HG02759 (cell line): ENCODE measurements around the gene GAL3ST3.
"Not testable (repeated sequence)": the region's sequence is repeated elsewhere in the genome, so short reads cannot be mapped to it uniquely, and the experiment has no call there.

Source experiments
- ATAC-seq: cut with Tn5 transposase; IDR thresholded peaks from one replicate; pipeline ENCODE4 v1.9.1; 2021; ENCODE audit warnings: mild to moderate bottlenecking, moderate library complexity; ENCODE audit not compliant: unreplicated experiment

Gene GAL3ST3

DNA sequence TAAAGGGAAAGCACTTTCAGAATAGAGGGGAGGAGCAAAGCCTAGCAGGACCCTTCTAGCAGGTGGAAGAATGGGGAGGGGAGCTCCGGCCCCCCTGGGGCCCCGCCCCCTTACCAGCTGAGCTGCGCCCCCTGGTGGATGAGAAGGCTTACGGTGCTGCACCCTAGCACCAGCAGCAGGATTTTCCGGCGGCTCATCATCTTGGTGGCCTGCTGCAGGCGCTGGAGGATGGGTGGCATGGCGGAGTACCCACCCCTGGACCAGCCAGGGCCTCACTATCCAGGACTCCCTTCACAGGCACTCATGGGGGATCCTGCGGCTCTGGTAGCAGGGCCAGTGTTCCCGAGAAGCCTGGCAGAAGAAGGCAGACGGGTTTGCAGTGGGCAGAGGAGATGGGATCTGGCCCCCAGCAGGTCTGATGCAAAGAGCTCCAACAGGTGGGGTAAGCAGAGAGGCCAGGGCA lies 3.8 kb downstream of the GAL3ST3 start:
- peak; percentile 73 for ATAC-seq

DNA sequence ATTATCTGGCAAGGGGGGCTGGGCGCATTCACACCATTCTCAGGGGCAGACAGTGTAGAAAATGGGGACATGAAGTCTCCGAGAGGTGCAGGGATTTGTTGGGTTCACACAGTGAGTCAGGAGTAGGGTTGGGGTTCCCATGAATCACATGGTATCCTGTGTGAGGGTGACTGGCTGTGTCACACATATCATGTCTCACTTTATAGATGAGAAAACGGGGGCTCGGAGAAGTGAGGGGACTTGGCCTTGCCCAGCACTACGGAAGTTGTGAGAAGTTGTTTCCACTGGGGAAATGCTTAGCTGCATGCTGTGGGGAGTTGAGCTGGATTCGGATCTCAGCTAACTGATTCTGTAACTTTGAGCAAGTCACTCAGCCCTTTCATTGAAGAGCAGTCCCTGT lies 4.2 kb downstream of the GAL3ST3 start:
- ATAC-seq, result no peak

DNA sequence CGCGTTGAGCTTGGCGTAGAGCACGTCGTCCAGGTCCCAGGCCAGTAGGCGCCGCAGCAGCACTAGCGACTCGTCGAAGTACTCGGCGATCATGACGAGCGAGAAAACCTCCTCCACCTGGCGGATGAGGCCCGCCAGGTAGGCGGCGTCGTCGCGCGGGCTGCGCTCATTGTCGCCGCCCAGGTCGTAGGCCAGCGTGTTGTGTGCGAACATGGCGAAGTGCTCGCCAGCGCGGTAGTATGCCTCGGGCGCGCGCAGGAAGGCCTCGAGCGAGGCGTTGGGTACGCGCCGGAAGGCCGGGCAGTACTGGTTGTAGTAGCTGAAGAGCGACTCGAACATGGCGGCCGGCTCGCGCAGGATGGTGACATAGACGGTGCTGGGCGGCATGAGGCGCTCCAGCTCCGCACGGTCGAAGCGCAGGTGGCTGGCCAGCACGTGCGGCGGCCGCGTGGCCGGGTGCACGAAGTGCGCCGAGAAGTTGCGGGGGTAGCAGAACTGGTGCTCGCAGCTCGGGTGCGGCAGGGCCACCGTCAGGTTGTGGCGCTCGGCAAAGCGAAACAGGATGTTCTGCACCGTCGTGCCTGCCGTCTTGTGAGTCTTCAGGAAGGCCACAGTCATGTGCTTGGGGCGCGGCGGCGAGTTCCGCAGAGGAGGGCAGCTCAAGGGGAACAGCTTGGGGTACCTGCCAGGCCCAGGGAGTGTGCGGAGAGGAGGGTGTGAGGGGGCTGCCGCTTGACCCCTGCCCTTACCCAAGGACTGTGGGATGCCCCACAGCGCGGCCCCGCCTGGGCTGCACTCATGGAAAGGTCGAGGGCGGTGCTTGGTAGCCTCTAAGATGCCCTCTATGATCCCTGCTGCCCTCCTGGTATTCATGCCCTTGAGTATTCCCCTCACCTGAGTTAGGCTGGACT lies 5.7 kb downstream of the GAL3ST3 start:
- no peak for ATAC-seq

DNA sequence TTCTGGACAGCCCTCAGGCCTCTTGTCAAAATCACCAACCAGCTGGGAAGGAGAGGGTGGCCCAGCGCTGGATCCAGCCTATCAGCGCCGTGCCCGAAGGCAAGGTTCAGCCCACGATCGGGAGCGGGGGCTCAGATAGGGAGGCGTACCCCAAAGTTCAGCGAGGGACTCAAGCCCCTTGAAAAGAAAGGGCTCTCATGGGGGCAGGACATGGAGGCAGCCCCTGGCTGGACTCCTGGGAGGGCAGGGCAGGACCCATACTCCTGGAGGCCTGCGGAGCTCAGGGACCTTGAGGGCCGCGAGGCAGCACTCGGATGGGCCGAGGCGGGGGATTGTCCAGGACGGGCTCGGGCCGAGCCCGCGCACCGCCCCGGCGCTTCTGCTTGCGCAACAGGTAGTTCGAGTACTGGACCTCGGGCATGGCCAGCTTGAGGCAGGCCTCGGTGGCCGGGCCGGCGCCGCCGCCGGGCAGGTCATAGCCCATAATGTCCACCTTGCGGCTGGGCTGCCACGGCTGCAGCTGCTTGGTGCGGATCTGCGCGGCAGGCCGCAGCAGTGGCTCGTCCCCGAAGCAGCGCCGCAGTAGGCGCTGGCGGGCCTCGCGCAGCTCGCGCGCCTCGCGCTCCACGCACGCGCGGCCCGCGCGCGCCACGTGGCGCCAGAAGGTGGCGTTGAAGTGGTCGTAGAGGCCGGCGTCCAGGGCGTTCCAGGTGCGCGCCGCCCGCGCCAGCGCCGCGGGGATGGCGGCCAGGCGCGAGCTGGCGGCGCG lies 6.5 kb downstream of the GAL3ST3 start:
- no peak for ATAC-seq

DNA sequence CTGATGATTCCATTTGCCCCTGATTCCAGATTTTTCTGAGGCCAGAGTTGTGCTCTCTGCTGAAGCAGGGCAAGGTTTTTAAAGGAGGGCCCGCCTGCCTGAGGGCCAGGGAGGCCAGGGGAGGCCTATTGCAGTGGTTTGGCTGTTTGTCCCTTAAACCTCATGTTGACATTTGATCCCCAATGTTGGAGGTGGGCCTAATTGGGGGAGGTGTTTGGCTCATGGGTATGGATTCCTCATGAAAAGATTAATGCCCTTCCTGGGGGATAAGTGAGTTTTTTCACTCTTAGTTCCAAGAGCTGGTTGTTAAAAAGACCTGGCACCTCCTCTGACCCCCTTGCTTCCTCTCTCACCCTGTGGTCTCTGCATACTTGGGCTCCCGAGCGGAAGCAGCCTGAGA lies 9.2 kb downstream of the GAL3ST3 start:
- no peak for ATAC-seq

DNA sequence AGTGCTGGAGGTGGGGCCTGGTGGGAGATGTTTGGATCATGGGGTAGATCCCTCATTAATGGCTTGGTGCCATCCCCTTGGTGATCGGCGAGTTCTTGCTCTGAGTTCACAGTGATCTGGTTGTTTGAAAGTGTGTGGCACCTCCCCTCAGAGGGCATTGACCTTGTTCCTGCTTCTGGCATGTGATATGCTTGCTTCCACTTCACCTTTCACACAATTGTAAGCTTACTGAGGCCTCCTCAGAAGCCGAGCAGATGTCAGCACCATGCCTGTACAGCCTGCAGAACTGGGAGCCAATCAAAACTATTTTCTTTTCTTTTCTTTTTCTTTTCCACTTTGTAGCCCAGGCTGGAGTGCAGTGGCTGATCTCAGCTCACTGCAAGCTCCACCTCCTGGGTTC lies 11.6 kb downstream of the GAL3ST3 start:
- ATAC-seq, result no peak

DNA sequence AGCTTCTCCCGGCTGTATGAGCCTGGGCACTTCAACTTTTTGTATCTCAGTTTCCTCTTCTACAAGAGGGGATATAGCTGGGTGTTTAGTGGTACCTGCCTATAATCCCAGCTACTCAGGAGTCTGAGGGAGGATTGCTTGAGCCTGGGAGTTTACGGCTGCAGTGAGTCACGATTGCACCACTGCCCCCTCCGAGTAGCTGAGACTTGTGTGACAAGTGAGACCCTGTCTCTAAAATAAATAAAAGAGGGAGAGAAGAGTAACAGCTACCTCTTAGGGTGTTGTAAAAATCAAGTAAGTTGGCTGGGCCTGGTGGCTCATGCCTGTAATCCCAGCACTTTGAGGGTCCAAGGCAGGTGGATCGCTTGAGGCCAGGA lies 12.6 kb downstream of the GAL3ST3 start:
- ATAC-seq, result no peak

DNA sequence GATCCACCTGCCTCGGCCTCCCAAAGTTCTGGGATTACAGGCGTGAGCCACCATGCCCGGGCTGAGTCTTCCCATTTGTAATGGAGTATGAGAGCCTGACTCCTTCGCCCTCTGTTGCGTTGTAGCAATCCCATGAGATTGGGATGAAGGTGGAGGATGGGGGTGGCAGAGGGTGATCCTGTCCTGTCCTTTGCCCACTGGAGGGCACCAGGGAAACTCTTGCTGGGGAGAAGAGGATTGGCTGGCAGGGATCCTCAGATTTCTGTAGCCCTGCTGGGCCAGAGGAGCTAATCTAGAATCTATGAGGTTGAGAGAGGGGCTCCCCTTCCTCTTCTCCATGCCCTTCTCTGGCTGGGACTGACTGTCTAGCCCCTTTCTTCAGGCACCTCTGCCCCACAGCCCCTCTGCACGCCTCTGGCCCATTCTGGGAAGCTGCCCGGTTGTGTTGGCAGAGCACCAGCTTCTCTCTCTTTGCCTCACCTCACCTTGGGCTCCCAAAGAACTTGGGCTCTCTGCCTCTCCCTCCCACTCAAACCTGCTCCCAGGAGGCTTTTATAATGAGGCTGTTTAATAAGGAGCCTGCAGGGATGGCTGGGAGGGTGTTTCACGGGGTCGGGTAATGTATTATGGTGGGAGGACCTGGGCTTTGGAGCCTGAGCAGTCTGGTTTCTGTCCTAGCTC lies 13.2 kb downstream of the GAL3ST3 start:
- no peak for ATAC-seq

DNA sequence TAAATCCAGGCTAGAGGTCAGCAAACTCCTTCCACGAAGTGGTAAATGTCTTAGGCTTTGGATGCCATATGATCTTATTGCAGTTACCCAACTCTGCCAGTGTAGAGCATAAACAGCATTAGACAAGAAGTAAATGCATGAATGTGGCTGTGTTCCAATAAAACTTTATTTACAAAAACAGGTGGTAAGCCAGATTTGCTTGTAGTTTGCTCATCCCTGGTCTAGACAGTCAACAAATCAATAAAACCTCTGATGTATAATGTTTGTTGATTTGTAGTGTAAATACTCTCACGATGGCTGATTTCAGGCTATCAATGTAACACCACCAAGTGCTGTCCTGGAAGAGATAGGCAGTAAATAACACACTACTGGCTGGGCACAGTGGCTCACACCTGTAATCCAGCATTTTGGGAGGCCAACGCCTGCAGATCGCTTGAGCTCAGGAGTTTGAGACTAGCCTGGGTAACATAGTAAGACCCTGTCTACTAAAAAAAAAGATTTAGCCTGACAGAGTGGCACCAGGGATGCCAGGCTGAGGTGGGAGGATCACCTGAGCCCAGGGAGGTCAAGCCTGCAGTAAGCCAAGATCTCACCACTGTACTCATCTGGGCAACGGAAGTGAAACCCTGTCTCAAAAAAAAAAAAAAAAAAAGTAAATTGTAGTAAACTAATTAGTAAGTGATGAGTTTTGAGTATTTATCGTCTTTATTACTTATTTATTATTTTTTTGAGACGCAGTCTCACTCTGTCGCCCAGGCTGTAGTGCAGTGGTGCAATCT lies 15.8 kb downstream of the GAL3ST3 start:
- ATAC-seq, result no peak

DNA sequence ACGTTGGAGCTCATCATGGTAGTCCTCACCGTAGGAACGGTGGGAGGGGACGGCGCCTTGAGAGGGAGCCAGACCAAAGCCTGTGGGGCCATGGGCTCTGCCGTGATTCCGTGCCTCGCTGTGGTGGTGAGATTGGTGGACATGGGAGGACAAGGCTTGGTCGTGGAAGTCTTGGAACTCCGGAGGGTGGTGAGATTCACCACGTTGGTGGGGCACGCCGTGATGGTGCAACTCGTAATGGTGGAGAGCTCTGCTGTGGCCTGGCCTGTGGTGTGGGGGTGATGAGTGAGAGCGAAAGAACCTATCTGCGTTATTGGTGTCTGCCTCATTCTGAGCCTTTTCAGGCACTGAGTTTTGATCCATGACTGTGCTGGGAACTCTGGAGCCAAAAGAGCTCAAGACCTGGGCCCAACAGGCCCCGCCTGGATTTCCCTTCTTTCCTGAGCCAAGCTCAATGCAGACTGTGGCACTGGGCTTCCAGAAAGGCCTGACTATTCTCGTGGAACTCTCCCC lies 22.9 kb downstream of the GAL3ST3 start, which contains the start of gene CATSPER1:
Gene CATSPER1, minus strand, starts transcription at position 463 of the 513 bp plus-strand sequence. Its CDS starts 100 bp downstream, at position 363.
- no peak for ATAC-seq

DNA sequence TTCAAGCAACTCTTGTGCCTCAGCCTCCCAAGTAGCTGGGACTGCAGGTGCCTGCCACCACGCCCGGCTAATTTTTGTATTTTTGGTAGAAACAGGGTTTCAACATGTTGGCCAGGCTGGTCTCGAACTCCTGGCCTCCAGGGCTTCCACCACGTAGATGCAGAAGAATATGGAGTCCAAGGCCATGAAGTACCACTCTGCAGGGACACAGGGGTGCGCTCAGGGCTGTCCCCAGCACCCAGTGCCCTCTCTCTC lies 25.8 kb downstream of the GAL3ST3 start:
- ATAC-seq, result not testable (repeated sequence)

DNA sequence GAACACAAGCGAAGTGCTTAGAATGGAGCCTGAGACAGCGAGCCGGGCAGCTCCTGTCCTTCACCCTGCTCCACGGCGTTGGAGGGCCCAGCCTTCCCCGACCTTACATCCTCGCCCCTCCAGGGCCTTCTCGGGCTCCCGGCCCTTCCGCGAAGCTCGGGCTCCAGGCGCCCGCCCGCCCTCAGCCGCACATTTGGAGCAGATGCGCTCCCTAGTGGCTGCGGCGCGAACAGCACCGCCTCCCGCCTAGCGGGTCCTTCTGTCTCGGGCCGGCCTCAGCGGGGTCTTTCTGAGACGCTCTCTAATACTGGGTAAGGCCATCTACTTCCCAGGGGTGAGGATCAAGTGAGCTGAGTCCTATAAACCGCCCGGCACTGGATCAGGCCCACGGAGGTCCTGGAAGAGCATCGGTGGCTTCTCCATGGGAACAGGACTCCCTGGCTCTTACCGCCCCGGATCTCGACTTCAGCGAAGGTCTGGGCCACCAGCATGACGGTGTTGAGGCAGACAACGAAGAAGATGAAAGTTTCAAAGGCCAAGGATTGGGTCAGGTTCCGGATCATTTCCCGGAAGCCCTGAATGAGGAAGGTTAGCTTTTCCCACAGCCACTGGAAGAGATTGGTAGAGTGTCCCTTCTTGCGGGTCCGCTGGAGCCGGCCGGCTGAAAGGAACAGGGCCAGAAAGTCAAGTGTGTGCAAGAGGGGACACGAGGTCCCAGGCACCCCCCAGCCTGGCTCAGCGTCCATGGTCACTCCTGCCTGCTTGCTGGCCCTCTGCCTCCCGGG lies 26.4 kb downstream of the GAL3ST3 start:
- ATAC-seq, result no peak

DNA sequence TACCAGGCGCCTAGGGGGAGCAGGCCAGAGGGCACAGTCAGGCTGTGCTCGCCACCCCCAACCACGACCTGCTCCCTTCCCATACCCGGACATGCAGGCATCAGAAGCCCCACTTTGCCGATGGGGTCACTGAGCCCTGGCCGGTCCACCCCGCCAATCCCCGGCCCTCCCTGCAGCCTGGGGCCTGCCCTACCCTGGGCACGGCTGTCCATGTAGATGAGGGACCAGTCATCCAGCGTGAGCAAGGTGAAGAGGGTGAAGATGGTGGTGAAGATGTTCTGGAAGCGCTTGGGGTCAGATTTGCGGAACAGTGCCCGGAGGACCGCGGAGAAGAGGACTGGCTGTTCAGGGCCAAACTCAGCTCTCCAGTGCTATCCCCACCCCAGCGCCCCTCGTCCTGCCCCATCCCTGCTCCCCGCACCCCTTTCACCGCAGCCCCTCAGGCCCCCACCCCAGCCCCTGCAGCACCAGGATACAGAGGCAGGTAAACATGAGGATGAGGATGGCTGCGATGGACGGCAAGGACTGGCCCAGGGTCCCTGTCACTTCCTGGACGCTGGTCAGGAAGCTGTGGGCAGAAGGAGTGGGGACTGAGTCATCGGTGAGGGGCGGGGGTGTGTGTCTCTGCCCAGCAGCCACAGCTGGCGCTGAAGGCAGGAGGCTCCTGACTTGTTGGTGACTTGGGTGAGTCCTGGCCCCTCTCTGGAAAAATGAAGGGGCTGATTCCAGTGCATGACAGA lies 28.2 kb downstream of the GAL3ST3 start:
- ATAC-seq, result no peak

DNA sequence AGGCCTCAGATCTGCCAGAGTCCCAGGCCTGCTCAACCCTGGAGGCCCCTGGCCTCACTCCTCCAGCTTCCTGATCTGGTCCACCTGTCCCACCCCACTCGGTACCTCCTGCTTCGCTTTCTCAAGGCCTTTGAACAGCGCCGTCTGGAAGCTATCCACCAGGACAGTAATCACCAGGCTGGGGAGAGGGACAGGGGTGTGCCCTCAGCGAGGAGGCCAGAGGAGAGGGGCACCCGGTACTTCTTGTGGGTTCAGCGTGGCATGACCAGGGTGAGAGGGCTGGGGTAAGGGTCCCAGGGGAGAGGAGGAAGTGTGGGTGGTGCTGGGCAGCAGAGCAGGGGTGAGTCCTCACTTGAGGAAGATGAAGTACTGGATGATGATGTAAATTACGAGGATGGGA lies 28.7 kb downstream of the GAL3ST3 start:
- no peak for ATAC-seq

DNA sequence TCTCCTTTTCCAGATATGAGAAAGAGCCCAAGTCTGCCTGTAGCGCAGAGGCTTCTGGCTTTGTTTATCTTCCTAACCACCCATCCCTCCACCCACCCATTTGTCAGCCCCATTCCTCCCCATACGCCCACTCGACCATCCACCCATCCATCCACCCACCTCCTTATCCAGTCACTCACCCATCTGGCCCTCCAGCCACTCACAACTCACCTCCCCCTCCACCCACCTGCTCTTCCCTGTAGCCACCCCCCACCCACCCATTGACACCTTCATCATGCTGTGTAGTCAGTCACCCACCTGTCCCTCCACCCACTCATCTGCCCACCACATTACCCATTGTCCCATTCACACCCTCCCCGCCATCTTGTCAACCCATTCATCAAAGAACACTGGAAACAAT lies 31.6 kb downstream of the GAL3ST3 start:
- ATAC-seq, result no peak

DNA sequence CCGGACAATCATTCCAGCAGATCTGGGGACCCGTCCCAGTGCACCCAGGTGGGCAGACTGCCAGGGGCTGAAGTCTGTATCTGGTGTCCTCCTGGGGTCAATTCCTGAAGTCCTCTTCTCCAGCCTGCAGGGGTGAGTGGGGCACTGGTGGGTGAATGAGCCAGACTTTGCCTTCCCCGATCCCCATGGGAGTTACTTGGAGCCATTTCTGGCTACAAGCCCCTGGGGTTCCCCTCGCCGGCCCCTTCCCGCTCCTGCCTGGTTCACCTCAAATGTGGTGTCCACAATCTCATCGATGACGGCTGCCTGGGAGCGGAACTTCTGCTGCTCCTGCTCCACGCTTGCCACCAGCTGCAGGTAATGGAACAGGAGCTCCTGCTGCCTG lies 32.2 kb downstream of the GAL3ST3 start:
- ATAC-seq, result no peak

DNA sequence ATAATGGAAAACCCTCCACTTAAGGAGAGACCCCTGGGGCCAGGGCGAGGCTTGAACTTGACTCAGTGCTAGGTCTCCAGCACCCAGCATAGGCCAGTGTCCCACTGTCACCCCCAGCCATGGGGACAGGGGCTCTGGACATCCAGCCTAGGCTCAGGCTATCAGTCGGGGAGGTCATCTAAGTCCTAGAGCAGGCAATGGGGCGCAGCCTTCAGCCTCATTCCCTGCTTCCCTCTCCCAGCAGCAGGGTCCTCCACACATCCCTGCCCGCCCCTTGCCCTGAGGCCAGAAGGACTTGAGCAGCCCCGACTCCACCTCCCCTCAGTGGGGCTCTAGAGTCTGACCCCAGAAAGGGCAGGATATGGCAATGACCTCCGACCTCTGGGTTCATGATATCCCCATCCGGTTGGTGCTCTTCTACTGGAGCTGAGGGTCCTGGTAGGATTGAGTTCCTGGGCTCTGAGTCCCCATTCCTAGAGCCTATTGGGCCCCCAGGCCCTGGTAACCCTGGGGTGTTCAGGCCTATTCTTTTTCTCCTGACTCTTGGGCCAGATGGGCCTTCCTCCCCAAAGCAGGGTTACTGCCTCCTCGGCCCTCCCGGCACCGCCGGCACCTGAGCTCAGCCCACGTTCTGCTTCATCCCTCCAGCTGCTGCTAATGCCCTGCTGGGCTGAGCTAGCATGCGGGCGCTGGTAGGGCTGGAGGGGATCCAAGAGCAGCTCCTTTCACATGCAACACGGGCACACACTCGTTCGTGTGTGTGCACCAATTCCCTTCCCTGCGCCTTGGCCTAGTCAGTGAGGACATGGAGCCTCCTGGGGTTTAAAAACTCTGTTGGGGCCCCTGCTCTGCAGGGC lies 32.8 kb downstream of the GAL3ST3 start:
- ATAC-seq, result no peak

DNA sequence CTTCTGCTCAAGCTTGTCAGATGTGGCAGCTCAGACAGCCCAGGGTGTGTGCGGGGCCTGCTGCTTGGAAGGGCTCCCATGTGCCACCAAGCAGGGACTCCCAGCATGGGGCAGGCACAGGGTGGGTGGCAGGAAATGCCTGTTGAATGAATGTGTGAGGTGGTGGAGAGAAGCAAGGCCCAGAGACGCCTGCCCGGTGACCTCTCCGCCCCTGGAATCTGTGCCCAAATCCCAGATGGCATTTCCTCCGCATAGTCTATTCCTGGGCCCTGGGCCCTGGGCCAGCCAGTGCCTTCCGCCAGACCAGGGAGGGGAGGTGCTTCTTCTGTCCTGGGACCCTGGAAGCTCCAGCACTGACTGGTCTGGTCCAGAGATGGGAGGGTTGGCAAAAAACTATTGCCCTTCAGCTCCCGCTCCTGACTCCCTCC lies 33.5 kb downstream of the GAL3ST3 start:
- ATAC-seq, result no peak
